D721Med (cell line): ENCODE results near the gene PLPP3.

Source experiments
- DNase-seq: peaks from one replicate; pipeline ENCODE4 v3.0.0; 2011; ENCODE audit warnings: low spot score; ENCODE audit not compliant: insufficient read length
- FAIRE-seq: peaks from 2 replicates; lab custom pipeline; 2011; peaks lifted over from hg19 to GRCh38; lab: Jason Lieb, UNC
- CTCF ChIP-seq: IDR thresholded peaks from 2 replicates; pipeline ENCODE4 v1.5.1; 2012; ENCODE audit warnings: mild to moderate bottlenecking, control low read depth; ENCODE audit not compliant: insufficient read depth; ENCODE audit errors: missing control alignments

Gene PLPP3

GRCh38 chr1:56505792-56506743 is 73.3 kb downstream of the PLPP3 start:
- FAIRE-seq (no peak), DNase-seq (no peak)
- TF ChIP-seq CTCF: no peak

GRCh38 chr1:56502700-56503245 is 76.6 kb downstream of the PLPP3 start:
- DNase-seq (no peak), FAIRE-seq (no peak)
- no peak for TF ChIP-seq CTCF

GRCh38 chr1:56501888-56502287 is 77.5 kb downstream of the PLPP3 start:
- no peak for DNase-seq
- FAIRE-seq: no peak
- no peak for TF ChIP-seq CTCF

- TF ChIP-seq CTCF: no peak
- no peak for FAIRE-seq
- DNase-seq: no peak
Observed at GRCh38 chr1:56501426-56501825, 77.9 kb downstream of the PLPP3 start.

- DNase-seq: no peak
- TF ChIP-seq CTCF: no peak
- FAIRE-seq: no peak
Observed at GRCh38 chr1:56496821-56497772, 82.3 kb downstream of the PLPP3 start.

GRCh38 chr1:56496158-56496557 is 83.2 kb downstream of the PLPP3 start:
- no peak for FAIRE-seq
- DNase-seq: no peak
- no peak for TF ChIP-seq CTCF
